Tibial artery (tissue), 4 donors: ENCODE results near the gene HELZ2.

ENCODE experiments used
- DNase-seq, 2 donors: peaks; one replicate each; pipeline ENCODE4 v3.0.0-alpha.2; 2019
- H3K27ac ChIP-seq, 2 donors: fragments of 200-600 bp; sonication (generic) in 1 of 2; 1 replicate in 1 of 2; 2 replicates in 1 of 2; pipeline ENCODE4 v1.5.1; 2018 to 2019; ENCODE audit warnings: mild to moderate bottlenecking in 1 of 2
- H3K27me3 ChIP-seq, 2 donors: fragments of 200-600 bp; sonication (generic) in 1 of 2; one replicate each; pipeline versions ENCODE4 v1.5.1 to v1.6.0; 2016 to 2019
- H3K36me3 ChIP-seq, 3 donors: fragments of 200-600 bp; sonication (generic) in 2 of 3; one replicate each; pipeline ENCODE4 v1.5.1; 2016 to 2019; ENCODE audit warnings: mild to moderate bottlenecking in 2 of 3
- H3K4me1 ChIP-seq, 4 donors: fragments of 200-600 bp; sonication (generic) in 2 of 4; 1 replicate in 3 of 4; 2 replicates in 1 of 4; pipeline ENCODE4 v1.5.1; 2016 to 2019
- H3K4me3 ChIP-seq, 2 donors: fragments of 200-600 bp; sonication (generic) in 1 of 2; 1 replicate in 1 of 2; 2 replicates in 1 of 2; pipeline ENCODE4 v1.5.1; 2018 to 2019; ENCODE audit warnings: mild to moderate bottlenecking in 2 of 2
- H3K9me3 ChIP-seq, 3 donors: fragments of 200-600 bp; sonication (generic) in 1 of 3; one replicate each; pipeline ENCODE4 v1.5.1; 2016 to 2019
- intact Hi-C: fragments of 100-400 bp; cut with DNase I; formaldehyde crosslinking; loops from one replicate; pipeline ENCODE4 v1.15.0; 2023; ENCODE audit warnings: low total_unique reads
- TF ChIP-seq, protein P1 (sequence below), 2 experiments: fragments of 200-600 bp in 1 of 2; fragments of 450-650 bp in 1 of 2; IDR thresholded peaks; one replicate each; pipeline ENCODE4 v1.5.1; 2017 to 2019; ENCODE audit warnings: antibody characterized with exemption in 2 of 2, mild to moderate bottlenecking in 1 of 2, moderate library complexity in 1 of 2

The HELZ2 gene

DNA sequence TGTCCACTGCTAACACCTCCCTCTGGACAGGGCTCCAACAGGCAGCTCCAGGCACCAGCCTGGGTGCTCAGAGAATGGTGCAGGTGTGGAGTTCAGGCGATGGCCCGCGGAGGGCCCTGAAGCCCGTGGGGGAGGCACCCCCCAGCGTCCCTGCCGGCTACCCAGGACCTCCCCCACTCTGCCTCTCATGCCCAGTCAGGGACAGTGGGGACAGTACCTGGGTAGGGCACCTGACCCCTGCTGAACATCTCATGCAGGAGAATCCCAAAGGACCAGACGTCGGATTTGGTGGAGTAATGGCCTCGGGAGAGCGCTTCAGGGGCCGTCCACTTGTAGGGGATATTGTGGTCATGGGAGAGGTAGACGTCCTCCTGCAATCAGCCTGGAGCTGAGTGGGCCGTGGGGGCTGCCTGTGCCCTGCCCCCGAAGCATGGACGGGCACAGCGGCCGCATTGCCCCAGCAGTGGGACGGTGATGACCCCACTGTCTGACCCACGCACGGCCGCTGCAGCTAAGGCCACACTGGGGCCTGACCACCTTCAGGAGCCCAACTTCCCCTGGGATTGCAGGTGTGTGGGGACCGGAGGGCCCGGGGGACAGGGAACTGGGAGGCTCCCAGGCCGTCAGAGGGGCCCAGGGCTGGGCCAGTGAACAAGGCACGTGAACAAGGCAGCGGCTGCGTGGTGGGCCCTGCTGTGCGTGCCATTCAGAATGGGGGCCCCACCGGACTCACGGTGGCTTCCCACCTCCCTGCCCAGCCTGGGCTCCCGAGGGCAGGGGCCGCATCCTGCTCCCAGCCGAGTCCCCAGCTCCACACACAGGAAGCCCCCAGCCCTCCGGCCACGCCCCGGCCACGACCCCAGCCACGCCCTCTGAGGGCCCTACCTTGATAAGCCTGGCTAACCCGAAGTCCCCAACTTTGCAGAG lies 43.9 kb downstream of the HELZ2 start:
- Histone ChIP-seq H3K9me3 (no peaks in the 10 kb centered on the region), H3K4me1 (peaks cover 0 to 9% (median 0%) of the 10 kb centered on the region in 4 donors), H3K27ac (no peak overlapping the region), H3K36me3 (no peaks in the 10 kb centered on the region), H3K4me3 (no peak overlapping the region), H3K27me3 (peaks cover 0 to 37% of the 10 kb centered on the region in 2 donors)
- no peak for DNase-seq
- intact Hi-C loops, result loop anchor here (10.0 kb wide), 1 partner anchor 335 kb away; the partner anchor contains the start of genes ABHD16B and TPD52L2
- TF ChIP-seq, protein P1, sequence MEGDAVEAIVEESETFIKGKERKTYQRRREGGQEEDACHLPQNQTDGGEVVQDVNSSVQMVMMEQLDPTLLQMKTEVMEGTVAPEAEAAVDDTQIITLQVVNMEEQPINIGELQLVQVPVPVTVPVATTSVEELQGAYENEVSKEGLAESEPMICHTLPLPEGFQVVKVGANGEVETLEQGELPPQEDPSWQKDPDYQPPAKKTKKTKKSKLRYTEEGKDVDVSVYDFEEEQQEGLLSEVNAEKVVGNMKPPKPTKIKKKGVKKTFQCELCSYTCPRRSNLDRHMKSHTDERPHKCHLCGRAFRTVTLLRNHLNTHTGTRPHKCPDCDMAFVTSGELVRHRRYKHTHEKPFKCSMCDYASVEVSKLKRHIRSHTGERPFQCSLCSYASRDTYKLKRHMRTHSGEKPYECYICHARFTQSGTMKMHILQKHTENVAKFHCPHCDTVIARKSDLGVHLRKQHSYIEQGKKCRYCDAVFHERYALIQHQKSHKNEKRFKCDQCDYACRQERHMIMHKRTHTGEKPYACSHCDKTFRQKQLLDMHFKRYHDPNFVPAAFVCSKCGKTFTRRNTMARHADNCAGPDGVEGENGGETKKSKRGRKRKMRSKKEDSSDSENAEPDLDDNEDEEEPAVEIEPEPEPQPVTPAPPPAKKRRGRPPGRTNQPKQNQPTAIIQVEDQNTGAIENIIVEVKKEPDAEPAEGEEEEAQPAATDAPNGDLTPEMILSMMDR (IDR thresholded peaks at IDR 0.05), result no peak

DNA sequence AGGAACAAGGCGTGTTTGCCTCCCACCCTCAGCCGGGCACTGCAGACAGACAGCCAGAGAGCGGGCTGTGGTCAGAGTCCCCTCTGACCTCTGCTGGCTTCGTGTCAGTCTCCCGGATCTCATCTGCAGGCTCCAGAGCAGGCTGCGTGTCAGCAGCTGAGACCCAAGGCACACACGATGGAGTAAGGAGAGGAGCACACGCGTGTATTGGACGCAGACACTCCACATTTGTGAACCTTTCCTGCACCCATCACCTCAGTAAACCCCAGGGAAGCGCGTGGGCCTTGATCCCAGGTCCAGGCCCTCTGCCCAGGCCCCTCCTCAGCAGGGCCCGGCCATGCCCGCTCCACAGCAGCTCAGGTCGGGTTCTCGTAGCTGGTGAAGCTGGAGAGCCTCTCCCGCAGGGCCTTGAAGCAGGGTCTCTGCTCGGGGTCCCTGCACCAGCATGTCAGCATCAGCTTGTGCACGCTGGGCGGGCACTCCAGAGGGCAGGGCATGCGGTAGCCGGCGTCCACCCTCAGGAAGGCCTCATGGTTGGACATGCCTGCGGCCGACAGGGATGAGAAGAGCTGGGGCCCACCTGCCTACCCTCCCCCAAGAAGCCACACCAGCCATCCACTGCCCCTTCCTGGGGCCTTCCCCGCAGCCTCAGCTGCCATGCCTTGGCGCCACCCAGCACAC lies 44.7 kb downstream of the HELZ2 start:
- Histone ChIP-seq H3K36me3 (no peaks in the 10 kb centered on the region), H3K9me3 (no peaks in the 10 kb centered on the region), H3K4me1 (peaks cover 0 to 1% (median 0%) of the 10 kb centered on the region in 4 donors), H3K4me3 (no peak overlapping the region), H3K27me3 (peaks cover 0 to 29% of the 10 kb centered on the region in 2 donors), H3K27ac (no peak overlapping the region)
- DNase-seq, result no peak
- intact Hi-C loops, result no loop called here
- TF ChIP-seq, protein P1 (IDR thresholded peaks at IDR 0.05), result no peak

DNA sequence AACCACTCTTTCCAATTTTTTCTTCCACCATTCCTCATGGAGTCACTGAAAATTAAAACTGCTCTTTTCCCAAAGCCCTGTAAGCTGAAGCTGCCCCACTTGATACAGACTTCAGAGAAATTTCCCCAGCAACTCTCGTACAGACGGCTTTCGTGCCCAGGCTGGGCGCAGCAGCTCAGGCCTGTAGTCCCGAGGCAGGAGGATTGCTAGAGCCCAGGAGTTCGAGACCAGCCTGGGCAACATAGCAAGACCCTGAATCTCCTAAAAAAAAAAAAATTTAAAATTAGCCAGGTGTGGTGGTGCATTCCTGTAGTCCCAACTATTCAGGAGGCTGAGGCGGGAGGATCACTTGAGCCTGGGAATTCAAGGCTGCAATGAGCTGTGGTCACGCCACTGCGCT lies 46.9 kb downstream of the HELZ2 start:
- Histone ChIP-seq H3K9me3 (no peaks in the 10 kb centered on the region), H3K4me3 (no peak overlapping the region), H3K4me1 (peaks cover 0 to 9% (median 6%) of the 10 kb centered on the region in 4 donors), H3K27me3 (peaks cover 0 to 9% of the 10 kb centered on the region in 2 donors), H3K27ac (no peak overlapping the region), H3K36me3 (peaks cover 0 to 15% (median 12%) of the 10 kb centered on the region in 3 donors)
- TF ChIP-seq, protein P1 (IDR thresholded peaks at IDR 0.05), result no peak
- no peak for DNase-seq
- intact Hi-C loops, result no loop called here

DNA sequence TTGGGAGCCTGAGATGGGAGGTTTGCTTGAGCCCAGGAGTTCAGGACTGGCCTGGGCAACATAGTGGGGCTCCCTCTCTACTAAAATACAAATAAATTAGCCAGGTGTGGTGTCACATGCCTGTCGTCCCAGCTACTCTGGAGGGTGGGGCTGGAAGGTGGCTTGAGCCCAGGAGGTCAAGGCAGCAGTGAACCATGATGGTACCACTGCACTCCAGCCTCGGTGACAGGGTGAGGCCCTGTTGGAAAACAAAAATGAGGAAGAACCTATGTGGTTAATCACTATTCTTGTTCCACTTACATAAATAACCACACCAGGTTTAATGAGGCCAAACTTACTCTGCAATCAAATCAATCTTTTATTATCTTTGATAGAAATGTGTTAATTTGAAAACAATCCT lies 48.1 kb downstream of the HELZ2 start:
- no peak for DNase-seq
- no peak overlapping the region for H3K4me3 ChIP-seq
- H3K4me1 ChIP-seq, result peaks cover 0 to 20% (median 18%) of the 10 kb centered on the region in 4 donors
- peaks cover 0 to 21% (median 12%) of the 10 kb centered on the region in 3 donors for H3K36me3 ChIP-seq
- H3K27me3 ChIP-seq, result peaks cover 0 to 6% of the 10 kb centered on the region in 2 donors
- H3K27ac ChIP-seq, result no peak overlapping the region
- TF ChIP-seq, protein P1 (IDR thresholded peaks at IDR 0.05), result no peak
- H3K9me3 ChIP-seq, result no peaks in the 10 kb centered on the region
- intact Hi-C loops, result no loop called here

DNA sequence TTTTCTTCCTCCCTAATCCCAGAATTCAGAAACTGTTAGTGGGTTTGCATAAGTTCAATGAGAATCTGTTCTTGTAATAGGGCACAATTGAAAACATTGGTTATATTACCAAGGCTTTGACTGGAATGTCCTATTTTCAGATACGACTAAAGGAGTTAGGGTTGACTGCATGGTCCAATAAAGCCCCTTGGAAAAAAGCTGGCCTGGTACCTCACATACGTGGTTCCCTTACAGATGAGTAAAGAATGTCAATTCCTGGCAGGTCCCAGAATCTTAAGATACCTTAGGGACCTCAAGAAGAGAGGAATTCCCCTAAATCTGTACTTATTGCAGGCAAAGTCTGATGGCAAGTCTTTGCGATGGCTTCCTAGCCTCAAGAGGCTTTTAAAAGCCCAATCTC lies 48.9 kb downstream of the HELZ2 start:
- H3K27me3 ChIP-seq, result no peaks in the 10 kb centered on the region
- DNase-seq, result no peak
- TF ChIP-seq, protein P1 (IDR thresholded peaks at IDR 0.05), result no peak
- H3K27ac ChIP-seq, result no peak overlapping the region
- H3K4me1 ChIP-seq, result peaks cover 0 to 20% (median 18%) of the 10 kb centered on the region in 4 donors
- H3K9me3 ChIP-seq, result no peaks in the 10 kb centered on the region
- peaks cover 0 to 21% (median 12%) of the 10 kb centered on the region in 3 donors for H3K36me3 ChIP-seq
- intact Hi-C loops, result no loop called here
- H3K4me3 ChIP-seq, result no peak overlapping the region
